Measurements from ENCODE around the gene LSM5. TPM values are rescaled to one million over a fixed set of nuclear protein-coding genes. Genes with fewer than 3 reads are reported as not detected.

Gene LSM5
- total and polyA plus RNA-seq, 9 of the 15 experiments (the other 6 are each of a cell fraction or from before 2014, with no cell fraction given) = 36.3 to 620 (median 186) TPM

- TF ChIP-seq, protein P1, sequence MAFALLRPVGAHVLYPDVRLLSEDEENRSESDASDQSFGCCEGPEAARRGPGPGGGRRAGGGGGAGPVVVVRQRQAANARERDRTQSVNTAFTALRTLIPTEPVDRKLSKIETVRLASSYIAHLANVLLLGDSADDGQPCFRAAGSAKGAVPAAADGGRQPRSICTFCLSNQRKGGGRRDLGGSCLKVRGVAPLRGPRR (CRISPR knock-in tag; IDR thresholded peaks at IDR 0.05) = no peak
- TF ChIP-seq PHB (CRISPR knock-in tag; IDR thresholded peaks at IDR 0.05) (peak; percentile 92; the same call in 1 of the 2 replicates), NRF1 (conservative IDR thresholded peaks at IDR 0.05 in 1 of 2, IDR thresholded peaks at IDR 0.05 in 1 of 2) (peak in 1 of 2 experiments; percentile 30; a peak in 2 of 4 replicates), VEZF1 (CRISPR knock-in tag; IDR thresholded peaks at IDR 0.05) (peak; percentile 98), PHB2 (IDR thresholded peaks at IDR 0.05; ENCODE audit: low read depth) (no peak), CHD7 (IDR thresholded peaks at IDR 0.05; ENCODE audit: low read depth, low read length) (no peak), POLR2AphosphoS5 (IDR thresholded peaks at IDR 0.05; ENCODE audit: control insufficient read depth, insufficient read depth, low read depth, low read length) (peak; percentile 85), PTBP1 (IDR thresholded peaks at IDR 0.05; ENCODE audit: low read depth, low read length) (no peak)
Observed at GRCh38 chr7:32495298-32496051, 5.3 kb upstream of the LSM5 start, which contains the start of gene AVL9 (continued).

All from K562 (cell line).